PFSK-1 (cell line): ENCODE data around the gene DNM3.

Source experiments
- REST ChIP-seq, 2 experiments: IDR thresholded peaks; 2 replicates each; pipeline versions ENCODE4 v1.6.1 to v1.8.0; 2011 to 2012; ENCODE audit warnings: low read depth in 2 of 2, low read length in 2 of 2, control low read depth in 1 of 2, inconsistent platforms in 1 of 2, mild to moderate bottlenecking in 1 of 2, moderate library complexity in 1 of 2; ENCODE audit not compliant: insufficient read depth in 1 of 2
- TAF1 ChIP-seq: IDR thresholded peaks from 2 replicates; pipeline ENCODE4 v1.6.1; 2012; ENCODE audit warnings: low read length, control low read depth, borderline replicate concordance; ENCODE audit not compliant: insufficient read depth

DNA sequence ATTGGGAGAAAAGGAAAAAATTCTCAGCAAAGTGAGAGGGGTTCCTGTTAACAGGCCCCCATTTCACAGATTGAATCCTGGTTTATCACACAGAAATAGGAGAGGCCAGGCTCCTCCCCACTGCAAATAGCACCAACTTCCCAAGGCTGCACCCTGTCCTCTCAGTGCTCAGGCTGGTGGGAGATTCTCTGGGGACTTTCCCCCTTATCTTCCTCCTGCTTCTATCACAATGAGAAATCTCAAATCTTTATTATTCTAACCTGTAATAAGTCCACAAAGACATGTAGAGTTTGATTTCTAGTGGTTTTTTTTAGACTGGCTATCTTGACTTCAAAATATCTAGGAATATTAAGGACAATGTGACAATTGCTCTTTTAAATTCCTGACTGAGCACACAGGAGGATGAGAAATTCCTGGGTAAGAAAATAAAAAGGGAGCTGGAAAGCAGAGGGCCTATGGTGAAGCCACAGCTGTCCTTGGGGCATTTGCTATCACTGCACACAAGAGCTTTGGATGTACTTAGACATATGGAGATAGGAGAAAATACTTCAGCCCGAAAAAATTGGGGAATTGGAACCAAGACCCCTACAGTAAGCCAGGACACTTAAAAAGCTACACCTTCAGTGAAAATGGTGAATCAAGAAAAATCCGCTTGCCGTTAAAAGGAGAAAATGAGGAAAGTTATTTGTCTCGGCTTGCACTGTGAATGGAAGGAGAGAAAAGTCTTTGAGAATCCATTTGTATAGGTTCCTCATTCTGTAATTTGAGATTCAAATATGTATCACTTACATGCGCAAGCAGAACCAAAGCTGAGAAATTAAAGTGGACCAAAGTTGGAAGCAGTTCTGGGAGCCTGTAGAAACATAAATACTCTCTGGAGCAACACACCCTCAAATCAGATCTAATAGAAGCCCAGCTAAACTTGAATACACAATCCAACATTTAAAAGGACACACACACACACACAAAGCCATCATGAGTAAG lies 513.3 kb downstream of the DNM3 start:
- TF ChIP-seq REST (IDR thresholded peaks at IDR 0.05; ENCODE audit: insufficient read depth in 1 of 2, low read depth in 2 of 2, low read length in 2 of 2): no peak
- TF ChIP-seq TAF1: no peak
